DMS153 treated with DMSO at 0.1 percent for 48 hours (cell line): ENCODE data around the gene GYS2.
"Not testable (repeated sequence)": the region's sequence is repeated elsewhere in the genome, so short reads cannot be mapped to it uniquely, and the experiment has no call there.

Experiments
- DNase-seq: peaks from one replicate; lab custom pipeline; 2025; ENCODE audit not compliant: unreplicated experiment; lab: John Stamatoyannopoulos, UW

GYS2 gene

DNA sequence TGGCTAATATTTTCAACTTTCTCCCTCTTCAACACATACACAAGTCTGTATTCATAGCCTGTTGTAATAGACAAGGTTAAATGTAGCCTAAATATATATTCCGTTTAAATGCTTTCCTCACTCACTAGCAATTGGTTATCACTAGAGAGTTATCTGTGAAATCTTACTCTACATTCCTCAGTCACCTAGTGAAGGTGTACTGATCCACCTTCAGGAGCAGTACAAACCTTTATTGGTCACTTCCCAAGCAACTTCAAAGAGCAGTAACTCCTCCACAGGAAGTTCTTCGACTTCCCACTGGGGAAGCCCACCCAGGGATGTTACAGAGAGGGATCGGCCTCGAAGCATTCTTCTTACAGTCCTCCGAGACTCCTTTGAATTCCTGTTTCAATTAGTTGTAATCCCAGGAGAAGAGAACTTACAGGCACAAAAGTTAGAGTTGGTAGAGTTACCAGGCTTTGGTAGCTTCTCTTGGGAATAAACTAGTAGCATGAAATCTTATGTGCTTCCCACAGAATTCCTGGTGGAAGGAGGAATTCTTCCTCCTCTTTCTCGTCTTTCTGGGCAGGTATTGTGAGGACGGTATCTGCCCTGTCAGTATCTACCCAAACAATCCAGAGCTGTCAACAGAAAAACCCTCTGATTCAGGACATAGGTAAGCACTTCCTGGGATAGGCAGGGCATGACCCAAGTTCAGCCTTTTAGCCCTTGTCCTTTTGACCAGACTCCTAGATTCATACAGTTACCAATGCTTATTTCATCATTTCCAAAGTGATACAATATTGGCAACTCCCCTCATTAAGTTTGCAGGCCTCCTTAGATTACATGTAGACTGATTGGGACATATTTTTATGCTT, at the start of gene GYS2:
TSS of gene GYS2 (minus strand) at position 603 of the 857 bp plus-strand sequence. CDS start at position 348, 255 bp downstream.
- no peak for DNase-seq

DNA sequence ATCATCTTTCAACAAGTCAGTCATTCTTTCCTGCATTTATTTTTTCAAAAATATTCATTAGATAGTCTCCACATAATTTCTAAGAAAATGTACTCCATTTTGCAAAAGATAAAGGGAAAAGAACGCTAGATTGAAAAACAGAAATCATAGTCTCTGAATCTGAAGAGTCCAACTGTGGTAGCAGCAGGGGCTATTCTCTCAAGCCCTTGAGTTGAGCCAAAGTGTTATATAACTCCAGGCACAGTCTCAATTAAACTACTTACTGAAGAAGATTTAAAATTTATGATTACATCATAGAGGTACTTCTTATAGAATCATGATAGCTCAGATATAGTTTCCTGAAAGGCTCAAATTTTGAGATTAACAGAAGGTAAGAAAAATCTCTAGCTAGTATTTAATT, 47.2 kb upstream of the GYS2 start:
- no peak for DNase-seq

DNA sequence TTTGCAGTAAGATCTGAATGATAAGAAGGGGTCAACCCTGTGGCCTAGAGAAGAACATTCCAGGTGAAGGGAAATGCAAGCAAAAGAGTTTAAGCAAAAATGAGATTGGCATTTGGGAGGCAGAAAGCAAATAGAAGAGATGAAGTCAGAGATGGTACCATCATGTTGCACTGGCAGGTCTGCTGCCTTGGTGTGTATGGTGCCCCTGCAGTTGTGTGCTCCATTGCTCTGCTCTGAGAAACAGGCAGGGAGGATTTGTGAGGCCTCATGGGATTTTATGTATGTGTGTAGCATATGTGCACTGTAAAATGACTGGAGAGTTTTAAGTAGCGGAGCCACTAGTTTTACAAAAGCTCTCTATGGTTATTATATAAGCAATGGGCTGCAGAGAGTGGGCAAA, 46.4 kb upstream of the GYS2 start:
- DNase-seq, result no peak

DNA sequence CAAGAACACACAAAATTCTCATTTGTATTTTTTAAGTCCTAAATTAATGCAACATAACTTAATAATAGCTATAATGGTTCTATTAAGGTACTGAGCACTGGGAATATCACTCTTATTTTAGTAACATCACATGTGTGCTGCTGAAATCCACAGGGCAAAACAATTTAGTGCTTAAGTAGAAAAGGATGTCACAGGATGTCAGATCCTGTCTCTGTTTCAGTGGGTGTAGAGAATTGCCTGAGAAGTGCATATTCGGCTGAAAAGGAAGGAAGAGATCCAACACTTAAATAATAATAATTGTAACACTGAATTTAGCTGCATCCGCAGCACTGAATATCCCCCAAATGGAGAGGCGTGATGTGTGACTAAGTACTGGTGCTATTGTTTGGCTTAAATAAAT, 44.4 kb upstream of the GYS2 start:
- no peak for DNase-seq

DNA sequence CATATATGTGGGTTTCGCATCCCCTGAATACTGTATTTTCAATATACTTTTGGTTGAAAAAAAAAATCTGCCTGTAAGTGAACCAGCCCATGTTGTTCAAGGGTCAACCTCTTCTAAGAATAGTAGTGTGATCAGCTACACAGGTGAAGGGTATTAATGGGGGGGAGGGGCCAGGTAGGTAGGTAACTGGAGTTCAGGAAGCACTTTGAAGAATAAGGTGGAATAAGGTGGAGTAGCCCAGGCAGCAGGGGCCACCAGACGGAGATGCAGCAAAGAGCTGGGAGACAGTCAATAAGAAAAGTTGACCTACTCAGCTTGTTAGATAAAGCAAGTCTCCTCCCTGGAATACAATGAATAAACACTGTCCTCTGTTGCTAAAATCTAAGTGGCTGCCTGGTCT, 43.7 kb upstream of the GYS2 start:
- no peak for DNase-seq

DNA sequence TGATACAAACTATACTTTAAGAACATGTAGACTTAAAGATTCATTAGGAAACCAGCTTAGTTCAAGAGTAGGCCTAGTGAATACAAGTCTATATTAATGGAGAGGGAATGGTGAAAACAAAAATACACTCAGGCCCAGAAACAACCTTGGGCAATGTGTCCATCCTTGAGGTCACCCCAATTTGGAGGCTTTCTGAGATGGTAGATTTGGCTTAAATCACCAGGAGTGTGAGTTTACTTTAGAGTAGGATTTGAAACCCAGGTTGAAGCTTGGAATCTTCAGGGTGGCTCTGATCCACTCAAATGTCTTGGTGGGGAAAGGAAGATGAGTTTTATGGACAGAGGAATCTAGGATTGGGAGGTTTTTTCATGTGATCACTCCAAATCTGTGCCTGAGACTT, 42.5 kb upstream of the GYS2 start:
- DNase-seq, result no peak

DNA sequence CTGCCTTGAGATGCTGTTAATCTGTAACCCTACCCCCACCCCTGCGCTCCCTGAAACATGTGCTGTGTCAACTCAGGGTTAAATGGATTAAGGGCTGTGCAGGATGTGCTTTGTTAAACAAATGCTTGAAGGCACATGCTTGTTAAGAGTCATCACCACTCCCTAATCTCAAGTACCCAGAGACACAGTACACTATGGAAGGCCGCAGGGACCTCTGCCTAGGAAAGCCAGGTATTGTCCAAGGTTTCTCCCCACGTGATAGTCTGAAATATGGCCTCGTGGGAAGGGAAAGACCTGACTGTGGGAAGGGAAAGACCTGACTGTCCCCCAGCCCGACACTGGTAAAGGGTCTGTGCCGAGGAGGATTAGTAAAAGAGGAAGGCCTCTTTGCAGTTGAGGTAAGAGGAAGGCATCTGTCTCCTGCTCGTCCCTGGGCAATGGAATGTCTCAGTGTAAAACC, 40.4 kb upstream of the GYS2 start:
- not testable (repeated sequence) for DNase-seq

DNA sequence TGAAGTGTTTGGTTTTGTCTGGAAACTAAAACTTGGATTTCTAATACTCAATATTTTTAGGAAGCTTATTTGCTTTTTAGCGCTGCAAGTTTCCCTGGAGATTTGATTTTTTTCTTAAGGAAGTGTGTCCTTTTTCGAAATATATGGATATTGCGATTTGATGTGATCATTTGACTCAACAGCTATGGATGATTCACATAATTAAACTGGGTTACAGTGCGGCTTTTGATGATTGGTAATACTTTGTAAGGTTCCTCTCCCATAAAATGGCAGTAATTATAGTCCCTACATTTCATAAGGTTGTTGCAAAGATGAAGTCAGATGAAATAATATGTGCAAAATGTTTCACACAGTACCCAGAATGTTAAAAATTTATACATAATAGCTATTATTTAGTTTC, 39.9 kb upstream of the GYS2 start:
- no peak for DNase-seq

DNA sequence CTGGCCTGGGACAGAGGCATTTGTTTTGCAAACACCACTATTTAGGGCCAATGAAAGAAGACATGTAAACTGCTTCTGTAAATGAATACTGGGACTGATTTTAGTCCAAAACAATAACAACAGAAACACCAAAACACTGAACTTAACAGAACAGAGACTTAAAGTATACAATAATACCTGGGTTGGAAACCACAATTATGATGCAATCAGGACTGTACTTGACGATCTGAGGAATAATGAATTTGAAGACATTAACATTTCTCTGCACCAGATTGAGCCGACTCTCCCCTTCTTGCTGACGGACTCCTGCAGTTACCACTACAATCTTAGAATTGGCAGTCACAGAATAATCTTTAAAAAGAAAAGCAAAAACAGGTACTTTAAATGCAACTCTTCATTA, 39.1 kb upstream of the GYS2 start:
- DNase-seq, result no peak

DNA sequence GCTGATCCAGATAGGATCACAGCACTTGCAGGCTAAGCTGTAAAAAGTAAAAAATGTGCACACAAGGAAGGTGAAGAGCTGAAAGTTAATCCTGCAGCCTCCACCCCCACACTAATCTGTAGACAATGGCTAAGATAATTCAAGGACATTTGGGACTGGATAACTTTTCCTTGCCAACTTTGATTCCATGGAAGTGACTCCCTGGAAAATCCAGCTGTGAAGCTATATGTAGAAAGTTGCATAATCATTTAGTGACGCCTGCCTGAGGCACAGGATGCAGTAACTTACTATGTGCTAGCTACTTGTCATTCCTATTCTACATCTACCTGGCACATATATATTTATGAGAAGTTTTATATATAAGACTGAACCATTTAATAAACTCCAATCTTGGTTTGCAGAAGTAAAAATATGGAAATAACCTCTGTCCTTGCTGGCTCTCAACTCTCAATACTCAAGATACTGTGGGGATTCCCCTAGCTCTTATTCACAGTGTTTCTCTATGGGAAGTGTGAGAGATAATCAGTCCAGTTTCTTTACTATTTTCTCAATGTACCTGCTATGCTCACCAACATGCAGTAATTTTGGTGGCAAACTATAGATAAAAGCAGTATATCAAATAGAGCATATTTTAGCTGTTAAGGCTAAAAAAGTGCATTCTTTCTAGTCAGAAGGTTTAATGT, 38.2 kb upstream of the GYS2 start:
- no peak for DNase-seq

DNA sequence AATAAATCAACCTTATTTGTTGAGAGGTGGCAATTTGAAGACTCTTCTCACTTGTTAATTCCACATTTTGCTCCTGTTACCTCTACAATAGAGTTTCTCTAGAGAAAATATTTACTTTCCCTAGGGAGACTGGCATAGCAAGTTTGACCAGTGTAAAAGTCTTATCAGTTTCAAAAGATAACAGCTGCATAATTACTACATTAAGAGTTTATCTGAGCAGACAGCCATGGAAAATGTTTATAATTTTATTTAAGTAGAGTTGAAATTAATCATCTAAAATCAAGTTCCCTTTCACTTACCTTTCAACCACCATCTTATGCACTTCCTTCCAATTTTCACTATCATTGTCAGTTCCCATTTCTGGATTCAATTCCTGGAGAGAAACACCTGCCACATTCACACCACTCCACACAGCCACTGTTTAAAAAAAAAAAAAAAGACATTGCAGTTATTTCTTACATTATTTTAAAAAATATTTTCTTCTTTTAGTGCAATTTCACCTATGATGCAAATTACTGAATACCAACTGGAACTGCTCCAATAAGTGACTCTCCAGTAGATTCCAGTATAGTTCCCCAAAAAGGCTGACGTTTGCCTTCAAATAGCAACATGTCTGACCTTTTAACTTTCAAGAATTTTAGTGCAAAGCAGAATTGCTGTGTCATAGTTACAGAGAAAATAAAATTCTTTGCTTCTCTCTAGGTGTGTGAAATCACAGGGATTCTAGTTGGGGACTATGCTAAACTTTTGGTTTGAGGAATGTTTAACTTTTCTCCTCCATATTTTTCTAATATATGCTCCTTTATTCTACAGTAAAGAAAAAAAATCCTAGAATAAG, 33.6 kb upstream of the GYS2 start:
- DNase-seq, result no peak

DNA sequence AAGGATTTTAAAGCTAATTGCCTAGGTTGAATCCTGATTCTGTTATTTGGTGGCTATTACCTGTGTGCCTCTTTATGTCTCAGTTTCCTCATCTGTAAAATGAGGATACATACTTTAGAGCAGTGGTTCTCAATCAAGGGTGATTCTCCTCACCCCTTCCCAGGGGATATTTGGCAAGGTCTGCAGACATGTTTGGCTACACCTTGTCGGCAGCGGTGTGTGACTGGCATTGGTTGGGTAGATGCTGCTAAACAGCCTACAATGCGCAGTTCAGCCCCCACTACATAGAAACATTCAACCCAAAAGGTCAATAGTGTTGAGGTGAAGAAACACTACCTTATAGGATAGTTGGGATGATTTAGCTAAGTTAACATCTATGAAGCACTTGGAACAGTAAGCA, 29.6 kb upstream of the GYS2 start:
- no peak for DNase-seq

DNA sequence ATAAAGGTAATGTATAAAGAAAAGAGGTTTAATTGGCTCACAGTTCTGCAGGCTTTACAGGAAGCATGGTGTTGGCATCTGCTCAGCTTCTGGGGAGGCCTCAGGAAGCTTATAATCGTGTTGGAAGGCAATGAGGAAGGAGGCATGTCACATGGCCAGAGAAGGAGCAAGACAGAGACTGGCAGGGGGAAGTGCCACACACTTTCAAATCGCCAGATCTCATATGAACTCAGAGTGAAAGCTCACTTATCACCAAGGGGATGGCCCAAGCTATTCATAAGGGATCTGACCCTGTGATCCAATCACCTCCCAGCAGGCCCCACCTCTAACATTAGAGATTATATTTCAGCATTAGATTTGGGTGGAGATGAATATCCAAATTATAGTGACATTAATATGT, 26.7 kb upstream of the GYS2 start:
- no peak for DNase-seq

DNA sequence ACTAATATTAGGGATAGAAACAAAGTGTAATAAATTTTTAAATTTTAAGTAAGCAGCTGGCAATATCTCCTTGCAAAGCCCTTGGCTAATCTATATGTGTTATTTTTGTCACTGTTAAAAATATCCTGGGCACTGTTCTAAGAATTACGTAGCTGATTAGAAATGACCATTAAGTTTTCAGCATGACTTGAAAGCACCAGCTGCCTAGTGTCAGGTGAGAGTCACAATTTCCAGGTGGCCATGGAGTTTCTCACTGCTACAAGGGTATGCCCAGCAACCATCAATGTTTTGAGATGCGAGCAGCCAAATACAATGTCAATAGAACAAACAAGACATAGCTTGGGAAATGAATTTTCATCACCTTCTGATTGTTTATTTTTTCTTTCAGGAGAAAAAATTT, 23.3 kb upstream of the GYS2 start:
- no peak for DNase-seq

DNA sequence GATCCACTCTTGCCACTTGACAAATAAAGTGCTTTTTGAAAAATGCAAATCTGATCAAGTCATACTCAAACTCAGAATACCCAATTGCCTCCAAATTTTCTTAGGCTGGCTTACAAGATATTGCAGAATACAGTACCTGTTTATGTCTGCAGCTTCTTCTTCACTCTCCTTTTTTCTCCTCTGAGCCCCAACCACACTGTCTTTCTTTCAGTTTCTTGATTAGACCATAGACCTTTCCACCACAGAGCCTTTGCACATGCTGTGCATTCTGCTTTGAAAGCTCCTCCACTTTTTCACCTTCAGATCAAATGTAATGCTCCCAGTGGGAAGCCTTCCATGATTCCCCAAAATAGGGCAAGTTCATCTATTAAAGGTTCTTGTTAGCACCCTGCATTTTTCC, 13.9 kb upstream of the GYS2 start:
- DNase-seq, result no peak

DNA sequence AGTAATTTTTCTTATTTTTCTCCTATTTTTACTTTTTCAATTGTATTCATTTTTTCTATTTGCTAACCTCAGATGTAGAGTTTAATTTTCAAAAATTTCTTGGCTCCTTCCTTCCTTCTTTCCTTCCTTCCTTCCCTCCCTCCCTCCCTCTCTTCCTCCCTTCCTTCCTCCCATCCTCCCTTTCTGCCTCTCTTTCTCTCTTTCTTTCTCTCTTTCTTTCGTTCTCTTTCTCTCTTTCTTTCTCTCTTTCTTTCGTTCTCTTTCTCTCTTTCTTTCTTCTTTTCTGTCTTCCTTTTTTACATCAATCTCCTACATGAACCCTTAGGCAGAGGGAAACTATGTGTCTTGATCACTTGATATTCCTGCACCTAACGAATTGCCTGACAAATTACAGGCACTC, 12.4 kb upstream of the GYS2 start:
- DNase-seq, result no peak

DNA sequence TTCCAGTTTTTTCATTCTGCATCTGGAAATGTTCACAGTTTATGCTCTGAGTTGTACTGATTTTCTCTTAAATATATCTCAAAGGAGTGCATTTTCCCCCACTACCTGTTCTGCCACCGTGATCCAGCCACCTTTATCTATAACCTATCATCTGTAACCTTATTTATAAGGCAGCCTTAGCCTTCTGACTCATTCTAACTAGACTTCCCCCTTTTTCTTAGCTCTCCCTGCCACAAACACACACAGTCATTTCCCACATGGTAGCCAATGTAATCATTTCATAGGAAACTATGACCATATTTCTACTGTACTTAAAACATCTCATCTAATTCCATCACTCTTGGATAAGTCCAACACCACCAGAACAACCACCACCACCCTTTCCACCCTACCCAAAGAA, 10.8 kb upstream of the GYS2 start:
- DNase-seq, result no peak

DNA sequence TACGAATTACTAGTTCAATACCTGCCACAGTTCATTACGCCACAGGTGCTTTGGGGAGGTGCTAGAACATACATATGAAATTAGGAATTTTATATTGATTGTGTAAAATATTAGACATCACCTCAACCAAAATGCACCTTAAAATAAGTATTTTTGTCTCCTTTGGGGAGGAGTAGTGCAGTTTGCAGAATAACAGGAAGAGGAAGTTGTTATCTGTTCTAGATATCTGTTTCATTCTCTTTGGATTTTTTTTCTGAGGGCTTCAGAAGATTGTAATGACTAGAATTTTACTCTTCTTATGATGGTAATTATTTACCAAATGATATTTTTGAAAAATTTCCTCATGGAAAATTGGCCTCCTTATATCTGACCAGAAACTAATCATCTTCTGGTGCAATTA, 9.9 kb upstream of the GYS2 start:
- no peak for DNase-seq

DNA sequence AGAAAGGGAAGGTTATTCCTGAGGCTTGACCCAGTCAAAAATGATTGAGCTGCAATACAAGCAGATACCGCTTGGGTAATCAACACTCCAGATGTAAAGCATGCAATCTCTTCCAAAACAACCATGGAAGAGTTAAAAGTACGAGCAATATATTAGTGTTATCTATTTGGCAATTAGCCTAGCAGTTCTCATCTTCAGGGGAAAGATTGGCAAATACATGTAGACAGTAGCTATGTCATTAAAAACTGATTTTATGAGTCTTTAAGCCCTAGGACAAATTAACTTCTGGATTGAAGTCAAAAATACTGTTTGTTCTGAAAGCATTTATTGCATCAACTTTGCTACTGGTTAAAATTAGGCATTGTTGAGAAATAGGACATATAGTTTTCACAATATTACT, 9.3 kb upstream of the GYS2 start:
- DNase-seq, result no peak

DNA sequence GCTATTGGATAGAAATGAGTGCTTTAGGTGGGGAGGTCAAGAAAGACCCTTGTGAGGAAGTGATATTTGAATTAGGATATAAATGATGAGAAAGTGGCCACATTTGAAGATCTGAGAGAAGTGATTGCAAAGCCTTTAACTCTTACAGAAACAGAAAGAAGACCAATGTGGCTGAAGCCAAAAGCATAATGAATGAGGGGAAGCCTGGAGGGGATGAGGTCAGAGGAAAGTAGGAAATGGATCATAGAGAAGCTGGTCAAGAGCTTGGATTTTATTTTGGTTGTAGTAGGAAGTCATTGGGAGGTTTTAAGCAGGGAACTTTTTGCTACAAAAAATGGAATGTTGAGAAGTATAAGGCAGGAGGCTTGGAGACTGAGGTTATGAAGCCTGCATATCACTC, 3.5 kb upstream of the GYS2 start:
- DNase-seq, result no peak

DNA sequence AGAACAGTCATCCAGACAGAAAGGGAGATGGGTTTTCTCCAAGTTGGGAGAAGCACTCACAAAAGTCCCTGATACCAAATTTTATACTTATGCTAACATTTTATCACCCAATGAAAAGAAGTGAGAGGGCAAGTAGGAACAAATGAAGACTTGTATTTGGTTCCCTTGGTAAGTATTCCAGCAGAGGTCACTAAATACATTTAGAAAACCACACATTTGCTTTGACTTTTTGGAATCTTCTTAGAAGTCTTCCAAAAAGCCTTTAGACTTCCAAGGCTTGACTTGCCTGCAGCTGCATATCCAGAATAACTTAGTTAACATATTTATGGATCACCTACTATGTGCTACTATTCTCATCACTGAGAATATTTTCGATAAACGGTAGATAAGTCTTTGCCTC, 3.1 kb upstream of the GYS2 start:
- no peak for DNase-seq

DNA sequence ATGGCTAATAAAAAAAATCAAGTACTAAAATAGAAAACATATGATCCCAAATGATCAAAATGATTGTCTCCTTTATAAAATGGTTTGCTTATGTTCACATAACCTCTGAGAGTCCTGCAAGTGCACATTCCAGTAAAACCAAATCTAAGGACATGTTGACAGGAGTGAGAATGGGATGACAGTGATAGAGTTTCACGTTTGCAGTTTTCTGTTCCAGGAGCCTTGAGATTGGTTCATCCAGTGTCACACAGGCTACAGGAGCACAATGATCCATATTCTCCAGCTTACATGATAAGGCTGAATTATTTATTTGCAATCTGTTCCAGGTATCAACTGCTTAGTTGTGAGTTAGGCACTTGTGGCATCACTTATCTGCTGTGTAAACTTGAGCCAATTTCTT, 1.5 kb upstream of the GYS2 start:
- no peak for DNase-seq
